Astrocyte of the spinal cord (primary cell): Measurements from ENCODE around the gene RRN3.
A peak's percentile ranks its signal among the peaks of the same experiment; 100 is the strongest.
"Not testable (repeated sequence)": the region's sequence is repeated elsewhere in the genome, so short reads cannot be mapped to it uniquely, and the experiment has no call there.

Source experiments
- DNase-seq: peaks from one replicate; pipeline ENCODE4 v3.0.0; 2011; ENCODE audit warnings: low read depth, low spot score
- H3K4me3 ChIP-seq: 2 replicates; pipeline ENCODE4 v1.5.1; 2011; ENCODE audit warnings: low read depth, mild to moderate bottlenecking, low read length, moderate library complexity
- CTCF ChIP-seq: IDR thresholded peaks from 2 replicates; pipeline ENCODE4 v1.5.1; 2012; ENCODE audit warnings: low read depth, mild to moderate bottlenecking, low read length, inconsistent platforms
- in situ Hi-C: cut with HindIII; loops from 2 replicates; pipeline ENCODE4 v1.10.0; 2017; ENCODE audit warnings: low sequenced_read_pairs

The RRN3 gene

GRCh38 chr16:15031179-15031578 lies 62.9 kb downstream of the RRN3 start:
- in situ Hi-C loops, result no loop called here
- no peak for DNase-seq
- TF ChIP-seq CTCF, result no peak
- H3K4me3 ChIP-seq, result no peak overlapping the region

GRCh38 chr16:15029749-15030148 lies 64.3 kb downstream of the RRN3 start:
- in situ Hi-C loops, H3K4me3 ChIP-seq, DNase-seq: not testable (repeated sequence)

GRCh38 chr16:15028801-15029698 lies 65.0 kb downstream of the RRN3 start:
- in situ Hi-C loops, H3K4me3 ChIP-seq: not testable (repeated sequence)
- DNase-seq, result peak; percentile 38

- DNase-seq, H3K4me3 ChIP-seq, in situ Hi-C loops: not testable (repeated sequence)
Measured at GRCh38 chr16:15028345-15028715, 65.7 kb downstream of the RRN3 start.

- in situ Hi-C loops, H3K4me3 ChIP-seq, DNase-seq: not testable (repeated sequence)
Measured at GRCh38 chr16:15027503-15028344, 66.3 kb downstream of the RRN3 start.

GRCh38 chr16:15027051-15027450 lies 67.0 kb downstream of the RRN3 start:
- H3K4me3 ChIP-seq, DNase-seq, in situ Hi-C loops: not testable (repeated sequence)

GRCh38 chr16:15025234-15025951 lies 68.7 kb downstream of the RRN3 start:
- DNase-seq, result peak; percentile 65

GRCh38 chr16:15024858-15025199 lies 69.2 kb downstream of the RRN3 start:
- DNase-seq, H3K4me3 ChIP-seq, in situ Hi-C loops: not testable (repeated sequence)

More at GRCh38 chr16:15025234-15025951, 68.7 kb downstream of the RRN3 start:
- in situ Hi-C loops, H3K4me3 ChIP-seq: not testable (repeated sequence)

- H3K4me3 ChIP-seq, DNase-seq, in situ Hi-C loops: not testable (repeated sequence)
Measured at GRCh38 chr16:15023381-15024077, 70.5 kb downstream of the RRN3 start.

GRCh38 chr16:15022194-15022593 lies 71.9 kb downstream of the RRN3 start:
- H3K4me3 ChIP-seq, in situ Hi-C loops: not testable (repeated sequence)
- DNase-seq, result peak; percentile 10
- peak; percentile 44 for TF ChIP-seq CTCF

- peak; percentile 61 for DNase-seq
- in situ Hi-C loops, H3K4me3 ChIP-seq: not testable (repeated sequence)
Measured at GRCh38 chr16:15021429-15021828, 72.6 kb downstream of the RRN3 start.

- DNase-seq, result peak; percentile 67
- H3K4me3 ChIP-seq, in situ Hi-C loops: not testable (repeated sequence)
Measured at GRCh38 chr16:15016951-15017580, 77.0 kb downstream of the RRN3 start.

- in situ Hi-C loops, DNase-seq, H3K4me3 ChIP-seq: not testable (repeated sequence)
Measured at GRCh38 chr16:15016354-15016753, 77.7 kb downstream of the RRN3 start.

GRCh38 chr16:15015671-15016070 lies 78.4 kb downstream of the RRN3 start:
- DNase-seq, H3K4me3 ChIP-seq, in situ Hi-C loops: not testable (repeated sequence)
